ENCODE measurements around the gene CYP24A1. TPM values are rescaled to one million over a fixed set of nuclear protein-coding genes. Genes with fewer than 3 reads are reported as not detected.
"Not testable (repeated sequence)": the region's sequence is repeated elsewhere in the genome, so short reads cannot be mapped to it uniquely, and the experiment has no call there.

The CYP24A1 gene
- total RNA-seq, 4 donors from 2014 or later, result not detected

DNA sequence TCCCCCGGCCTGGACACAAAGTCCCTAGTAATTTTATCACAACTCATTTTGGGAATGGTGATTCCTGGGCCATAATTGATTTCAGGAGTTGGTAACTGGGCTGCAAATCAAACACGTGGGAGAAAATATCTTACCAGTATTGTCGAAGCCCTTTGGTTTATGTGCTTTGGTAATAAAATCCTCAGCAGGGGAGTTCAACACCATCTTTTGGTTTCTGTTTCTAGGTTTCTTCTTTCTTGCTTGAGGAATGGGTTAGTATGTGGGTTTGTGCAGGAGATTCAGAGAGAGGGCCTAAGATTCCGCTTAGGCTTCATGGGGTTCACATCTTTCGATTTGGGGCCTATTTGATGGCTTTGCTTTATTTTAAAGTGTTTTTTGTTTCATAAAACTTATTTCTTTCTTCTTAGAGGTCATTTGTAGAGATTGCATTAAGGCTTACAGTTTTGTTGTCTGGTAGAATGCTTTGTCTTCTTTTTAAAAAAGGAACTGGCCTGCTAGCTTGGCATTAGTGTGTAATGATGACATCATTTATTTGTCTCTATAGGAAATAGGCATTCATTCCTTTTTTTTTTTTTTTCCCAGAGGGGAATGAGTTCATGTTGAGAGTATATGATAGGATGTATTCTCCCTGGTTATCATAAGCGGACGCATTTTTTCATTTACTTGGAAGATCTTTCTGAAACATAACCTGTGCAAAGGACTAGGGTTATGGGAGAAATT, 45.8 kb downstream of the CYP24A1 start:
- TF ChIP-seq CTCF (IDR thresholded peaks at IDR 0.05) (no peak), POLR2AphosphoS5 (IDR thresholded peaks at IDR 0.05) (no peak), EP300 (IDR thresholded peaks at IDR 0.05; ENCODE audit: low read depth) (no peak), POLR2A (IDR thresholded peaks at IDR 0.05) (no peak)
- DNase-seq, result no peak
- no peak overlapping the region for H3K27ac ChIP-seq
- H3K4me1 ChIP-seq, result peaks cover 0 to 19% (median 5%) of the 10 kb centered on the region in 4 donors
- 65 to 92% methylated on average over 5 to 7 of the region's 7 CpGs for WGBS, 2 donors (ENCODE audit: low coverage in 1 of 2)
- in situ Hi-C loops (cut with MboI; ENCODE audit: low pct_ligation_motif_present in 1 of 4, low pct_unique_long_range_greater_than_20kb in 1 of 4, low sequenced_read_pairs in 3 of 4), result no loop called here
- no peak overlapping the region for H3K4me3 ChIP-seq
- intact Hi-C loops (cut with DNase I; ENCODE audit: low total_unique reads), result no loop called here
- H3K9me3 ChIP-seq, result no peaks in the 10 kb centered on the region
- no peaks in the 10 kb centered on the region for H3K27me3 ChIP-seq
- H3K36me3 ChIP-seq, result no peaks in the 10 kb centered on the region

DNA sequence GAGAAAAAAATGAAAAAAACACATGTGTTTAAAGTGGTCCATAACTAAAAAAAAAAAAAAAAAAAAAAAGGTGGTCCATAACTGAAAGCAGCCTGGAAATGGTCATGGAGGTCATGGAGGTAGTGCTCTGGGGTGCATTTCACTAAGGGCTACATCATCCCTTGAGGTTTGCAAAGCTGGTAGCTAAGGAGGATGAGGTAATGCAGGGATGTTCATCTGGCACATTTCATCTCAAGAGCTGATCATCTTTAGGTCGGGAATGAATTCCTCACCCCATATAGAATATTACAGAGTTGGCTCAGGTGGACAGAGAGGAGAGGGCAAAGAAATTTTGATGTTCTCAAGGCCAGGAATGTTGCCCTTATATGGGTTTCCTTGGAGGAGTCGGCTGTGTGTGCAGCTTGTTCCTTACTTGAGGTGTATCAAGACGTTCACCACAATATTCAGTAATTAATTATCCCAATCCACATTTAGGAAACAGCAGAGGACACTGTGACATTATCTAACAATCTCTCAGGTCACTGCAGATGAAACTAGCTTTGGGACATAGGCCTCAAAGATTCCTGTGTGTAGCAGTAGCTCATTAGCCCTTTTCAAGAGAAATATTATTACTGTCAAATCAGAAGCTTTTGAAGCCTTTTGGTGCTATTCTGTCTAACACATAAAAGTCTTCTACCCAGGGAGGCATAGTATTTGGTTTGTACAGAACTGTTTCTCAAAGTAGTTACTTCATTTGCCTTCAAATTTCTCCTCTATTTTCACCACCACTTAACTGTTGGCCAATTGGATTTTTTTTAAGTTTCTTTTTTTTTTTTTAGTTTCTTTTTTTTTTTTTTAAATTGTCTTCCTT, 46.8 kb downstream of the CYP24A1 start:
- intact Hi-C loops (cut with DNase I; ENCODE audit: low total_unique reads), result no loop called here
- H3K36me3 ChIP-seq, result no peaks in the 10 kb centered on the region
- peaks cover 0 to 9% (median under 1%) of the 10 kb centered on the region in 4 donors for H3K4me1 ChIP-seq
- H3K9me3 ChIP-seq, result no peaks in the 10 kb centered on the region
- in situ Hi-C loops (cut with MboI; ENCODE audit: low pct_ligation_motif_present in 1 of 4, low pct_unique_long_range_greater_than_20kb in 1 of 4, low sequenced_read_pairs in 3 of 4), result no loop called here
- no peaks in the 10 kb centered on the region for H3K27me3 ChIP-seq
- no peak overlapping the region for H3K27ac ChIP-seq
- WGBS, 2 donors (ENCODE audit: low coverage in 1 of 2), result 81% methylated on average over 3 of the region's 3 CpGs; no CpG with 5 or more reads in 1 of the 2 donors
- TF ChIP-seq EP300 (IDR thresholded peaks at IDR 0.05; ENCODE audit: low read depth) (no peak), POLR2AphosphoS5 (IDR thresholded peaks at IDR 0.05) (no peak), CTCF (IDR thresholded peaks at IDR 0.05) (no peak), POLR2A (IDR thresholded peaks at IDR 0.05) (no peak)
- DNase-seq, result no peak
- no peak overlapping the region for H3K4me3 ChIP-seq

GRCh38 chr20:54126328-54126727, 47.5 kb downstream of the CYP24A1 start:
- H3K4me3 ChIP-seq; DNase-seq; in situ Hi-C loops (cut with MboI; ENCODE audit: low pct_ligation_motif_present in 1 of 4, low pct_unique_long_range_greater_than_20kb in 1 of 4, low sequenced_read_pairs in 3 of 4); H3K27me3 ChIP-seq; H3K27ac ChIP-seq; H3K9me3 ChIP-seq; H3K36me3 ChIP-seq; intact Hi-C loops (cut with DNase I; ENCODE audit: low total_unique reads); H3K4me1 ChIP-seq: not testable (repeated sequence)
- 95 to 97% methylated on average over 8 to 12 of the region's 12 CpGs for WGBS, 2 donors (ENCODE audit: low coverage in 1 of 2)

DNA sequence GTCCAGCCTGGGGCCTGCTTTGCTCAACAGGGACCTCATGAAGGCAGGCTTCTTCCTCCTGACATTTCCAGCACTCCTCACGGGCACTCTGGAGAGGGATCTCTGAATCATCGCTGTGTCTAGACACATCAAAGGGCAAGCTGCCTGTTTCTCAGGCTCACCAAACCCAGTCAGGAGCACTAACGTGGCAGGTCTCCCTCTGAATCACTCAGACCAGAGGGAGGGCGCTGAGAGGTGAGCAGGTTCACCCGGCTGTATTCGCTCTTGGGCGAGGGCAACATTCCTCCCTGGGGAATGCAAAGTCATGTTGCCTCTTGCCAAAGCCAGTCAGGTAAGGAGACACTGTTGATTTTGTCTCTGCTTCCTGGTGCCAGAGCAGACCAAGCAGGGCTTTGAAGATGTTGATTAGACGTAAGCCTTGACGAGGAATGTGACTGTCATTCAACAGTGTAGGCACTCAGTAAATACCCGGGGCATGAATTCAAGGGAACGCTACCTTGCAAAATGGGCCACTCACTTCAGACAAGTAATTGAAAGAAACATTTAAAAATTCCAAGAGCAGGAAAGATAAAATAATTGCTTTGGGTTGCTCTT, 50.1 kb downstream of the CYP24A1 start:
- peak; percentile 79 for DNase-seq
- in situ Hi-C loops (cut with MboI; ENCODE audit: low pct_ligation_motif_present in 1 of 4, low pct_unique_long_range_greater_than_20kb in 1 of 4, low sequenced_read_pairs in 3 of 4), result loop anchor here in 2 of 4 donors (25.0 kb wide), 1 partner anchor 514 kb away; no protein-coding TSS in a partner anchor

More for the DNA sequence above, 50.1 kb downstream of the CYP24A1 start:
- Histone ChIP-seq H3K9me3 (no peaks in the 10 kb centered on the region), H3K36me3 (no peaks in the 10 kb centered on the region), H3K4me3 (no peak overlapping the region), H3K4me1 (peaks cover 0 to 6% (median 0%) of the 10 kb centered on the region in 4 donors), H3K27ac (peak overlapping the region; percentile 43 to 53 (median 50)), H3K27me3 (no peaks in the 10 kb centered on the region)
- intact Hi-C loops (cut with DNase I; ENCODE audit: low total_unique reads), result no loop called here
- 44 to 53% methylated on average over 4 to 11 of the region's 11 CpGs for WGBS, 2 donors (ENCODE audit: low coverage in 1 of 2)
- TF ChIP-seq POLR2A (IDR thresholded peaks at IDR 0.05) (no peak), POLR2AphosphoS5 (IDR thresholded peaks at IDR 0.05) (peak in 1 of 3 donors; percentile 59), CTCF (IDR thresholded peaks at IDR 0.05) (no peak), EP300 (IDR thresholded peaks at IDR 0.05; ENCODE audit: low read depth) (no peak)
